IMR-90 (cell line): ENCODE data around the gene MFNG. TPM values are rescaled to one million over a fixed set of nuclear protein-coding genes. Genes with fewer than 3 reads are reported as not detected.
A peak's percentile ranks its signal among the peaks of the same experiment; 100 is the strongest.

ENCODE experiments used
- ATAC-seq: fragments of 200-7000 bp; cut with Tn5 transposase; 2 replicates; pipeline ENCODE4 v1.9.1; 2020; ENCODE audit warnings: low read depth, mild to moderate bottlenecking, moderate library complexity
- Bru-seq: library from RNA; stranded (reverse); fragments of 400-500 nt; gene quantifications from one replicate; lab custom pipeline; 2021; lab: Mats Ljungman, UMichigan
- BruChase-seq, 2 experiments: library from RNA; stranded (reverse); fragments of 400-500 nt; gene quantifications; one replicate each; lab custom pipeline; 2021; lab: Mats Ljungman, UMichigan
- BruUV-seq: library from RNA; stranded (reverse); fragments of 400-500 nt; replicated peaks from 2 replicates; lab custom pipeline; 2021; lab: Mats Ljungman, UMichigan
- CTCF ChIA-PET: fragments of 300-600 bp; formaldehyde crosslinking; extraction: SDS; loops from one replicate; lab custom pipeline; 2021; ENCODE audit warnings: antibody characterized with exemption; lab: Yijun Ruan, JAX
- POLR2A ChIA-PET: fragments of 300-600 bp; sonication (Branson Sonifier 250); formaldehyde crosslinking; loops from one replicate; lab custom pipeline; 2022; ENCODE audit warnings: antibody characterized with exemption; ENCODE audit not compliant: unreplicated experiment; lab: Charles Lee
- DNase-seq: peaks from one replicate; pipeline ENCODE4 v3.0.0; 2013
- H2AFZ ChIP-seq: replicated peaks from 2 replicates; pipeline ENCODE3; 2013; ENCODE audit warnings: low read length, mild to moderate bottlenecking; ENCODE audit not compliant: poor library complexity
- H2AK5ac ChIP-seq: 2 replicates; pipeline ENCODE4 v1.6.1; 2013; ENCODE audit warnings: low read depth, low read length, inconsistent platforms
- H2AK9ac ChIP-seq: replicated peaks from 2 replicates; pipeline ENCODE3; 2013; ENCODE audit warnings: mild to moderate bottlenecking, low read depth, low read length, moderate library complexity; ENCODE audit not compliant: poor library complexity
- H2BK120ac ChIP-seq: 2 replicates; pipeline ENCODE4 v1.6.1; 2013; ENCODE audit warnings: low read depth, low read length, inconsistent platforms
- H2BK15ac ChIP-seq: 3 replicates; pipeline ENCODE4 v1.6.1; 2013; ENCODE audit warnings: low read depth, low read length, inconsistent platforms
- H2BK20ac ChIP-seq: 2 replicates; pipeline ENCODE4 v1.6.1; 2013; ENCODE audit warnings: low read depth, mild to moderate bottlenecking, inconsistent platforms, low read length, moderate library complexity
- H2BK5ac ChIP-seq: 2 replicates; pipeline ENCODE4 v1.6.1; 2013; ENCODE audit warnings: mild to moderate bottlenecking, low read depth, low read length, inconsistent platforms; ENCODE audit not compliant: poor library complexity, severe bottlenecking
- H3K14ac ChIP-seq: replicated peaks from 2 replicates; pipeline ENCODE4 v1.6.1; 2013; ENCODE audit warnings: low read depth, low read length, inconsistent platforms
- H3K18ac ChIP-seq: 2 replicates; pipeline ENCODE4 v1.6.1; 2013; ENCODE audit warnings: low read depth, low read length, control low read depth
- H3K23ac ChIP-seq: 2 replicates; pipeline ENCODE4 v1.6.1; 2013; ENCODE audit warnings: low read depth, low read length, inconsistent platforms
- H3K27ac ChIP-seq: 2 replicates; pipeline ENCODE4 v1.5.1; 2013; ENCODE audit warnings: mild to moderate bottlenecking, control low read depth, low read length; ENCODE audit not compliant: insufficient read depth
- H3K27me3 ChIP-seq: 2 replicates; pipeline ENCODE4 v1.6.1; 2013; ENCODE audit warnings: low read length; ENCODE audit not compliant: control insufficient read depth, insufficient read depth
- H3K36me3 ChIP-seq: 2 replicates; pipeline ENCODE4 v1.6.1; 2013; ENCODE audit warnings: low read length, mixed read lengths; ENCODE audit not compliant: control insufficient read depth, insufficient read depth
- H3K4ac ChIP-seq: 2 replicates; pipeline ENCODE4 v1.6.1; 2013; ENCODE audit warnings: low read depth, low read length, inconsistent platforms
- H3K4me1 ChIP-seq: 2 replicates; pipeline ENCODE4 v1.6.1; 2013; ENCODE audit warnings: low read length, mixed read lengths; ENCODE audit not compliant: control insufficient read depth, insufficient read depth
- H3K4me2 ChIP-seq: 2 replicates; pipeline ENCODE4 v1.6.1; 2013; ENCODE audit warnings: low read depth, mild to moderate bottlenecking, control low read depth, low read length, moderate library complexity
- H3K4me3 ChIP-seq: 2 replicates; pipeline ENCODE4 v1.5.1; 2013; ENCODE audit warnings: low read depth, mild to moderate bottlenecking, control low read depth, low read length, moderate library complexity; ENCODE audit not compliant: insufficient read depth
- H3K56ac ChIP-seq: 2 replicates; pipeline ENCODE4 v1.6.1; 2013; ENCODE audit warnings: low read length, inconsistent platforms; ENCODE audit not compliant: insufficient read depth; ENCODE audit errors: extremely low read depth
- H3K79me1 ChIP-seq, 2 experiments: 2 replicates each; pipeline ENCODE4 v1.6.1; 2013; ENCODE audit warnings: low read length in 2 of 2, inconsistent platforms in 1 of 2, low read depth in 1 of 2
- H3K9ac ChIP-seq: 2 replicates; pipeline ENCODE4 v1.6.1; 2013; ENCODE audit warnings: low read depth, low read length, control low read depth
- H3K9me1 ChIP-seq: 2 replicates; pipeline ENCODE4 v1.6.1; 2013; ENCODE audit warnings: low read length, inconsistent platforms; ENCODE audit not compliant: insufficient read depth
- H3K9me3 ChIP-seq: 2 replicates; pipeline ENCODE4 v1.6.1; 2013; ENCODE audit warnings: low read length; ENCODE audit not compliant: control insufficient read depth, insufficient read depth
- H4K20me1 ChIP-seq: 2 replicates; pipeline ENCODE4 v1.6.1; 2013; ENCODE audit warnings: low read length, inconsistent platforms; ENCODE audit not compliant: insufficient read depth
- H4K5ac ChIP-seq: 2 replicates; pipeline ENCODE4 v1.6.1; 2013; ENCODE audit warnings: mild to moderate bottlenecking, low read depth, low read length, control low read depth
- H4K8ac ChIP-seq, 2 experiments: 2 replicates each; pipeline ENCODE4 v1.6.1; 2013; ENCODE audit warnings: low read depth in 2 of 2, low read length in 2 of 2, control low read depth in 1 of 2, inconsistent platforms in 1 of 2
- H4K91ac ChIP-seq: 2 replicates; pipeline ENCODE4 v1.6.1; 2013; ENCODE audit warnings: low read depth, low read length, inconsistent platforms; ENCODE audit not compliant: insufficient read depth
- CEBPB ChIP-seq: IDR thresholded peaks from 2 replicates; pipeline ENCODE4 v1.6.1; 2012; ENCODE audit warnings: low read depth, low read length, improper control_type of control experiment
- MAZ ChIP-seq: IDR thresholded peaks from 2 replicates; pipeline ENCODE4 v1.6.1; 2012; ENCODE audit warnings: low read depth, mild to moderate bottlenecking, low read length, improper control_type of control experiment, moderate library complexity, borderline replicate concordance
- MXI1 ChIP-seq: IDR thresholded peaks from 2 replicates; pipeline ENCODE4 v1.6.1; 2012; ENCODE audit warnings: low read depth, mild to moderate bottlenecking, low read length, moderate library complexity, borderline replicate concordance
- NFE2L2 ChIP-seq: fragments of 150-350 bp; IDR thresholded peaks from 2 replicates; pipeline ENCODE4 v1.6.1; 2016; ENCODE audit warnings: low read depth, mild to moderate bottlenecking, low read length
- RFX5 ChIP-seq: IDR thresholded peaks from 2 replicates; pipeline ENCODE4 v1.8.0; 2012; ENCODE audit warnings: low read depth, mild to moderate bottlenecking, low read length, moderate library complexity
- WGBS, 2 experiments: methylation state at CpG; one replicate each; pipeline versions ENCODE4 v1.1.5 to v1.1.7; 2013; ENCODE audit warnings: missing lambda C conversion rate in 2 of 2; ENCODE audit not compliant: insufficient read length in 1 of 2; ENCODE audit errors: extremely low coverage in 2 of 2; 5-methylcytosine and 5-hydroxymethylcytosine counted together
- dilution Hi-C: fragments of 300-500 bp; cut with HindIII; formaldehyde crosslinking; loops from one replicate; pipeline ENCODE4 v1.14.3; 2018; ENCODE audit warnings: low sequenced_read_pairs; ENCODE audit not compliant: unreplicated experiment
- in situ Hi-C: fragments of 300-500 bp; cut with MboI; formaldehyde crosslinking; loops from 3 replicates; pipeline ENCODE4 v1.14.3; 2019; ENCODE audit warnings: low sequenced_read_pairs, inconsistent platforms, mixed read lengths
- intact Hi-C: fragments of 100-400 bp; cut with micrococcal nuclease; formaldehyde crosslinking; loops from 2 replicates; pipeline ENCODE4 v1.10.0; 2022
- long read RNA-seq: library from polyadenylated mRNA; unstranded; transcript quantifications from one replicate; pipeline ENCODE4 v2.0.0, GENCODE V29; 2021; ENCODE audit not compliant: unreplicated experiment
- polyA plus RNA-seq, 3 experiments: library from polyadenylated mRNA; depleted of rRNA; stranded (reverse); fragments of >200 nt; gene quantifications; 2 replicates each; pipeline ENCODE4 v1.2.3, GENCODE V29; 2012; ENCODE audit warnings: low replicate concordance in 1 of 3
- total RNA-seq: library from RNA; depleted of rRNA; stranded (reverse); fragments of >200 nt; gene quantifications from 2 replicates; pipeline ENCODE4 v1.2.3, GENCODE V29; 2012; rRNA removed
- TF ChIP-seq, protein P1 (sequence below): conservative IDR thresholded peaks from 2 replicates; pipeline ENCODE4 v1.5.1; 2012; ENCODE audit warnings: mild to moderate bottlenecking, low read depth, low read length, improper control_type of control experiment

The MFNG gene, protein sequence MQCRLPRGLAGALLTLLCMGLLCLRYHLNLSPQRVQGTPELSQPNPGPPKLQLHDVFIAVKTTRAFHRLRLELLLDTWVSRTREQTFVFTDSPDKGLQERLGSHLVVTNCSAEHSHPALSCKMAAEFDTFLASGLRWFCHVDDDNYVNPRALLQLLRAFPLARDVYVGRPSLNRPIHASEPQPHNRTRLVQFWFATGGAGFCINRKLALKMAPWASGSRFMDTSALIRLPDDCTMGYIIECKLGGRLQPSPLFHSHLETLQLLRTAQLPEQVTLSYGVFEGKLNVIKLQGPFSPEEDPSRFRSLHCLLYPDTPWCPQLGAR
- total RNA-seq: not detected in 2 replicates
- polyA plus RNA-seq (2012; rRNA removed): 0.15 and 0.24 TPM in 2 replicates
- polyA plus RNA-seq (2012; cell fraction: cytosol; rRNA removed): 0.08 and 0.34 TPM in 2 replicates
- polyA plus RNA-seq (2012; cell fraction: nucleus; rRNA removed; ENCODE audit: low replicate concordance): 0.91 and 1.7 TPM in 2 replicates
- percentile 12 among the genes with signal in this experiment for Bru-seq, nascent RNA
- BruChase-seq, experiment 1, labeled RNA remaining after a 6-hour chase: percentile 18 among the genes with signal in this experiment
- percentile 28 among the genes with signal in this experiment for BruChase-seq, experiment 2, labeled RNA remaining after a 2-hour chase
- long read RNA-seq: 0 reads

DNA sequence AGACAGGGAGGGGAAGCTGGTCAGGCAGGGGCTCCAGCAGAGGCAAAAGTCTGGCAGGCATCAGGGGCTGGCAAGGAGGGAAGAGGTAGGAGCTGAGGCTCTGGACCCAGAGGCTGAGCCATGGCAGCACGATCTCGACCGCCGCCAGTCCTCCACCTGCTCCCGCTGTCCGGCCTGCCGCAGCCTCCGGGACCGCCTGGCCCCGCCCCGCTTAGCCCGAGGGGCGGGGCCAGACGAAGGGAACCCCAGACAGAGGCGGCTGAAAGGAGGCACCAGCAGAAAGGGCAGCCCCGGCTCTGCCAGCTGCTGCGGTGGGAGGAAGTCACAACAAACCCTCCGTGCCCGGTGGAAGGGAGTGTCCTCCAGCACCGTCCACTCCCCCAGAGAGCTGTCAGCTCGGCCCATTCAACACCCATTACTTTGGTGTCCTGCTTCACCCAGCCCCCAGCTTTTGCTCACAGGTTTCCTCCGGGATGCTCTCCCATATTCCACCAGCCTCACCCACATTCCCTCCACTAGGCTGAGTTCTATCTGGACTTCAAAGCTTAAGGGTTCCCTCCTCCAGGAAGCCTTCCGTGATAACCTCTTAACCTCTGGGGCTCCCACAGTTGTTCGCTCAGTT, at the start of gene MFNG:
MFNG (minus strand) TSS at position 161 of the 622 bp plus-strand sequence. CDS start 207 bp downstream, outside the sequence.
- peak within 1 kb of the TSS; percentile 51; the same call in 1 of the 2 replicates for H2AK5ac ChIP-seq
- no peak within 1 kb of the TSS for H3K27ac ChIP-seq
- peaks cover under 1% of the 10 kb centered on the region; the same call in 1 of the 2 replicates for H3K27me3 ChIP-seq
- dilution Hi-C loops (no loop called here), intact Hi-C loops (no loop called here), in situ Hi-C loops (no loop called here)
- H3K18ac ChIP-seq: no peak within 1 kb of the TSS
- no peaks in the 10 kb centered on the region for H3K79me1 ChIP-seq
- ATAC-seq (peak; percentile 88), DNase-seq (peak; percentile 6)
- H2BK120ac ChIP-seq: no peak within 1 kb of the TSS
- 0 out of 2 replicates have a peak within 1 kb of the TSS, but pooled peaks have one; percentile 5 for H3K4me3 ChIP-seq
- H3K56ac ChIP-seq: no peak within 1 kb of the TSS
- BruUV-seq: no TSS peak
- H3K9ac ChIP-seq: no peak within 1 kb of the TSS
- H3K9me1 ChIP-seq: no peaks in the 10 kb centered on the region
- TF ChIP-seq CEBPB: no peak
- no peak for TF ChIP-seq MXI1
- peak; percentile 33; the same call in 1 of the 2 replicates for TF ChIP-seq MAZ
- no peak for TF ChIP-seq NFE2L2
- TF ChIP-seq, protein P1, sequence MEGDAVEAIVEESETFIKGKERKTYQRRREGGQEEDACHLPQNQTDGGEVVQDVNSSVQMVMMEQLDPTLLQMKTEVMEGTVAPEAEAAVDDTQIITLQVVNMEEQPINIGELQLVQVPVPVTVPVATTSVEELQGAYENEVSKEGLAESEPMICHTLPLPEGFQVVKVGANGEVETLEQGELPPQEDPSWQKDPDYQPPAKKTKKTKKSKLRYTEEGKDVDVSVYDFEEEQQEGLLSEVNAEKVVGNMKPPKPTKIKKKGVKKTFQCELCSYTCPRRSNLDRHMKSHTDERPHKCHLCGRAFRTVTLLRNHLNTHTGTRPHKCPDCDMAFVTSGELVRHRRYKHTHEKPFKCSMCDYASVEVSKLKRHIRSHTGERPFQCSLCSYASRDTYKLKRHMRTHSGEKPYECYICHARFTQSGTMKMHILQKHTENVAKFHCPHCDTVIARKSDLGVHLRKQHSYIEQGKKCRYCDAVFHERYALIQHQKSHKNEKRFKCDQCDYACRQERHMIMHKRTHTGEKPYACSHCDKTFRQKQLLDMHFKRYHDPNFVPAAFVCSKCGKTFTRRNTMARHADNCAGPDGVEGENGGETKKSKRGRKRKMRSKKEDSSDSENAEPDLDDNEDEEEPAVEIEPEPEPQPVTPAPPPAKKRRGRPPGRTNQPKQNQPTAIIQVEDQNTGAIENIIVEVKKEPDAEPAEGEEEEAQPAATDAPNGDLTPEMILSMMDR: 0 out of 2 replicates have a peak, but pooled peaks have one; percentile 17
- no peak for TF ChIP-seq RFX5
- H3K23ac ChIP-seq: no peak within 1 kb of the TSS
- peaks cover 2% of the 10 kb centered on the region; the same call in 1 of the 2 replicates for H3K36me3 ChIP-seq
- 8% methylated on average over 19 of the region's 24 CpGs; no CpG with 5 or more reads in 1 of the 2 experiments for WGBS, 2 experiments
- H3K9me3 ChIP-seq: no peaks in the 10 kb centered on the region
- POLR2A ChIA-PET: interaction anchor here (1.0 kb wide), 1 partner anchor 26 kb away, joined by 3 read pairs; no protein-coding TSS in a partner anchor
- no peak within 1 kb of the TSS for H3K4ac ChIP-seq
- no peak within 1 kb of the TSS; a peak in 1 of 4 replicates for H4K8ac ChIP-seq
- peak within 1 kb of the TSS; percentile 91 for H3K4me2 ChIP-seq
- no peaks in the 10 kb centered on the region for H4K20me1 ChIP-seq
- no peak within 1 kb of the TSS for H3K14ac ChIP-seq
- CTCF ChIA-PET: no interaction called here
- H4K91ac ChIP-seq: no peak within 1 kb of the TSS
- H2BK5ac ChIP-seq: no peak within 1 kb of the TSS
- peak within 1 kb of the TSS; percentile 82 for H2AFZ ChIP-seq
- H4K5ac ChIP-seq: no peak within 1 kb of the TSS
- peak within 1 kb of the TSS; percentile 48 for H2AK9ac ChIP-seq
- peaks cover 11% of the 10 kb centered on the region for H3K4me1 ChIP-seq
- H2BK20ac ChIP-seq: no peak within 1 kb of the TSS
- H2BK15ac ChIP-seq: no peak within 1 kb of the TSS
